Neural progenitor cell (in vitro differentiated cells): Measurements from ENCODE around the gene NRG3.

ENCODE experiments used
- CTCF ChIP-seq: fragments of 200-600 bp; sonication (generic); IDR thresholded peaks from 2 replicates; pipeline ENCODE4 v1.5.1; 2017; ENCODE audit warnings: antibody characterized with exemption, mild to moderate bottlenecking
- EZH2 ChIP-seq: fragments of 200-600 bp; sonication (generic); IDR thresholded peaks from 2 replicates; pipeline ENCODE4 v1.6.1; 2017; ENCODE audit warnings: antibody characterized with exemption, mild to moderate bottlenecking, moderate library complexity

- TF ChIP-seq CTCF (no peak), EZH2 (no peak)
Observed at GRCh38 chr10:82609845-82610244, 734.9 kb downstream of the NRG3 start.
